ENCODE data around the gene RNU1-4.
"Not testable (repeated sequence)": the region's sequence is repeated elsewhere in the genome, so short reads cannot be mapped to it uniquely, and the experiment has no call there.

GRCh38 chr1:16702280-16702679 lies 38.0 kb upstream of the RNU1-4 start:
- not testable (repeated sequence) for TF ChIP-seq CTCF (conservative IDR thresholded peaks at IDR 0.05 in 1 of 2, IDR thresholded peaks at IDR 0.05 in 1 of 2; ENCODE audit: low read depth in 1 of 2, low read length in 2 of 2); EZH2 (IDR thresholded peaks at IDR 0.05; ENCODE audit: low read length, missing control alignments)
